ENCODE results near the gene SLC38A3.

The SLC38A3 gene

GRCh38 chr3:50204804-50205412 lies at the start of gene SLC38A3:
SLC38A3 (plus strand) TSS chr3:50205271; CDS start chr3:50214200, 8,929 bp downstream.
- DNase-seq = peak; percentile 34

- DNase-seq = no peak
These were observed 49.6 kb upstream of the SLC38A3 start for GRCh38 chr3:50155491-50155878.

GRCh38 chr3:50155891-50156290 lies 49.2 kb upstream of the SLC38A3 start:
- no peak for DNase-seq

GRCh38 chr3:50156549-50157493 lies 48.2 kb upstream of the SLC38A3 start:
- DNase-seq = no peak

- peak; percentile 26 for DNase-seq
These were observed 47.1 kb upstream of the SLC38A3 start for GRCh38 chr3:50157827-50158529.

- no peak for DNase-seq
These were observed 46.4 kb upstream of the SLC38A3 start for GRCh38 chr3:50158530-50159146.

GRCh38 chr3:50160561-50160983 lies 44.5 kb upstream of the SLC38A3 start:
- DNase-seq = no peak

- DNase-seq = peak; percentile 53
These were observed 43.8 kb upstream of the SLC38A3 start for GRCh38 chr3:50161320-50161719.

GRCh38 chr3:50162034-50162883 lies 42.8 kb upstream of the SLC38A3 start:
- DNase-seq = no peak

- no peak for DNase-seq
These were observed 41.3 kb upstream of the SLC38A3 start for GRCh38 chr3:50163572-50164455.

- no peak for DNase-seq
These were observed 40.6 kb upstream of the SLC38A3 start for GRCh38 chr3:50164481-50164880.

GRCh38 chr3:50164984-50165909 lies 39.8 kb upstream of the SLC38A3 start:
- DNase-seq = no peak

GRCh38 chr3:50165910-50166538 lies 39.0 kb upstream of the SLC38A3 start:
- DNase-seq = no peak

GRCh38 chr3:50166620-50167019 lies 38.5 kb upstream of the SLC38A3 start:
- no peak for DNase-seq

GRCh38 chr3:50167069-50167840 lies 37.8 kb upstream of the SLC38A3 start:
- DNase-seq = no peak

- DNase-seq = no peak
These were observed 37.2 kb upstream of the SLC38A3 start for GRCh38 chr3:50167841-50168209.

- DNase-seq = no peak
These were observed 36.7 kb upstream of the SLC38A3 start for GRCh38 chr3:50168388-50168787.

GRCh38 chr3:50168791-50169190 lies 36.3 kb upstream of the SLC38A3 start:
- DNase-seq = no peak
